WTC11 (cell line): ENCODE results near the gene LRRK2. TPM values are rescaled to one million over a fixed set of nuclear protein-coding genes. Genes with fewer than 3 reads are reported as not detected.

ENCODE experiments used
- ATAC-seq: fragments of 200-7000 bp; cut with Tn5 transposase; 2 replicates; pipeline ENCODE4 v1.10.0; 2021; ENCODE audit warnings: mild to moderate bottlenecking, moderate library complexity
- CTCF ChIA-PET: fragments of 300-600 bp; sonication (Branson Sonifier 250); formaldehyde crosslinking; loops from one replicate; lab custom pipeline; 2021; ENCODE audit warnings: antibody characterized with exemption; lab: Charles Lee
- POLR2A ChIA-PET: fragments of 350-600 bp; sonication (Branson Sonifier 250); formaldehyde crosslinking; loops from one replicate; lab custom pipeline; 2021; ENCODE audit warnings: antibody characterized with exemption; lab: Charles Lee
- DNase-seq: peaks from one replicate; pipeline ENCODE4 v3.0.0; 2021; ENCODE audit warnings: low spot score
- H3K27ac Mint-ChIP-seq: 2 replicates; pipeline ENCODE4 v1.8.0; 2021; ENCODE audit warnings: mixed read lengths
- H3K27me3 Mint-ChIP-seq: 2 replicates; pipeline ENCODE4 v1.8.0; 2021; ENCODE audit warnings: low read depth, mild to moderate bottlenecking, moderate library complexity, mixed read lengths
- H3K36me3 Mint-ChIP-seq: 2 replicates; pipeline ENCODE4 v1.8.0; 2021; ENCODE audit warnings: mixed read lengths
- H3K4me1 Mint-ChIP-seq: 2 replicates; pipeline ENCODE4 v1.8.0; 2022; ENCODE audit warnings: mixed read lengths
- H3K4me3 Mint-ChIP-seq: 2 replicates; pipeline ENCODE4 v1.8.0; 2021; ENCODE audit warnings: mild to moderate bottlenecking, moderate library complexity, mixed read lengths
- H3K9me3 Mint-ChIP-seq: 2 replicates; pipeline ENCODE4 v1.8.0; 2021; ENCODE audit warnings: mixed read lengths
- ESRRA ChIP-seq: sonication (generic); formaldehyde crosslinking; IDR thresholded peaks from 2 replicates; pipeline ENCODE4 v1.8.1; 2022; ENCODE audit warnings: mild to moderate bottlenecking, missing genetic modification reagents, borderline replicate concordance
- FOXK1 ChIP-seq: sonication (generic); formaldehyde crosslinking; IDR thresholded peaks from 2 replicates; pipeline ENCODE4 v1.8.0; 2022; ENCODE audit warnings: mild to moderate bottlenecking, moderate library complexity, missing genetic modification reagents
- NR1H2 ChIP-seq: sonication (generic); formaldehyde crosslinking; IDR thresholded peaks from 2 replicates; pipeline ENCODE4 v1.9.0; 2021; ENCODE audit warnings: mild to moderate bottlenecking, moderate library complexity, missing genetic modification reagents
- NR2C2 ChIP-seq: sonication (generic); formaldehyde crosslinking; IDR thresholded peaks from 2 replicates; pipeline ENCODE4 v1.8.0; 2022; ENCODE audit warnings: mild to moderate bottlenecking, missing genetic modification reagents
- PRRX2 ChIP-seq: fragments of 250-450 bp; sonication (Bioruptor Pico); IDR thresholded peaks from 2 replicates; pipeline ENCODE4 v1.8.0; 2021; ENCODE audit warnings: mild to moderate bottlenecking
- TEAD4 ChIP-seq: sonication (generic); formaldehyde crosslinking; IDR thresholded peaks from 2 replicates; pipeline ENCODE4 v1.8.0; 2022; ENCODE audit warnings: mild to moderate bottlenecking, missing genetic modification reagents
- TP53 ChIP-seq: sonication (generic); formaldehyde crosslinking; IDR thresholded peaks from 2 replicates; pipeline ENCODE4 v1.8.1; 2023; ENCODE audit warnings: mild to moderate bottlenecking, missing genetic modification reagents
- ZNF232 ChIP-seq: sonication (generic); formaldehyde crosslinking; IDR thresholded peaks from 2 replicates; pipeline ENCODE4 v1.8.0; 2022; ENCODE audit warnings: mild to moderate bottlenecking, missing genetic modification reagents
- total RNA-seq: library from RNA; stranded (reverse); gene quantifications from 3 replicates; pipeline ENCODE4 v1.2.3, GENCODE V29; 2021
- TF ChIP-seq, protein P1 (sequence below): sonication (generic); formaldehyde crosslinking; IDR thresholded peaks from 2 replicates; pipeline ENCODE4 v1.8.0; 2022; ENCODE audit warnings: mild to moderate bottlenecking, missing genetic modification reagents
- TF ChIP-seq, protein P2 (sequence below): sonication (generic); formaldehyde crosslinking; IDR thresholded peaks from 2 replicates; pipeline ENCODE4 v1.8.0; 2022; ENCODE audit warnings: missing genetic modification reagents
- TF ChIP-seq, protein P3 (sequence below): fragments of 250-450 bp; sonication (Bioruptor Pico); IDR thresholded peaks from 2 replicates; pipeline ENCODE4 v1.9.0; 2021; ENCODE audit warnings: mild to moderate bottlenecking
- TF ChIP-seq, protein P4 (sequence below): fragments of 250-450 bp; sonication (Bioruptor Pico); conservative IDR thresholded peaks from 2 replicates; pipeline ENCODE4 v1.9.0; 2021; ENCODE audit warnings: mild to moderate bottlenecking
- TF ChIP-seq, protein P5 (sequence below): sonication (generic); formaldehyde crosslinking; IDR thresholded peaks from 2 replicates; pipeline ENCODE4 v1.8.1; 2023; ENCODE audit warnings: mild to moderate bottlenecking, missing genetic modification reagents, borderline replicate concordance

The LRRK2 gene
- total RNA-seq, 1 experiment from 2014 or later = 0.46 TPM

DNA sequence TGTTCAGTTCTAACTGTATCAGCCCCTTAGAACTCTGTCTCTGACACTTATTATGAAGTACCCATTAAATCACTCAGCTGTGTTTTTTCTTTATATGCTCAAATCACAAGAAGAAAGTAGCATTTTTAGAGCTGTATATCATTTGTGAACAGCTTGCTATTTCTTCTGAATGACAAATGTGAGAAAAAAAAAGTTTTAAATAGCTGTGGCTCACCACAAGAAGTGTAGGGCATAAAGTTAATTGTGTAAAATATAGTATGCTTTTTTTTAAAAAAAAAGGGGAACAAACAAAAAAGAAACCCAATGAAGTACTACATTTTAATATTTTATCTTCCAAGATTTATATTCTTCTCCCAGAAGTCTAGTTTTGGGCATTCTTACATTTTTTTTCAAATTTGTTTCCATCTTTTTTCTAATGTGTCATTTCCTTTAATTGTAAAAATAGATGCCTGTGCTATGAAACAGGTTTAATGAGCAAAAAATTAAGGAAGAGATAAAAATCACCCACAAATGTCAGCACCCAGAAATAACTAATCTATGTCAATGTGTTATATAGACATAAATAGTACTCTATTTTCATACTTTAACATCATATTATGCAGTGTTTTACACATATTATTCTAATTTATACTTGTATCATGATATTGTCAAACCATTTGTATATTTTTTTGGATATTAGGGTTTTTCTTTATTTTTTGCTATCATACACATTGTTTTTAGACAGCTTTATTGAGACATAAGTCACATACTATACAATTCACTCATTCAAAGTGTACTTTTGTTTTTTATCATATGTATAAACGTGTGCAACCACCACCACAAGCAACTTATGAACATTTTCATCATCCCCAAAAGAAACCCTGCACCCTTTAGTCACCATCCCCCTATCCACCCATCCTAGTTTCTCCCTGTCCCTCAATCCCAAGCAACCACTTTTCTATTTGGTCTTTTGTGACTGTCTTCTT lies 22.4 kb upstream of the LRRK2 start:
- ATAC-seq (no peak), DNase-seq (no peak)
- no peak overlapping the region for H3K27ac Mint-ChIP-seq
- H3K36me3 Mint-ChIP-seq = no peaks in the 10 kb centered on the region
- no peaks in the 10 kb centered on the region for H3K27me3 Mint-ChIP-seq
- CTCF ChIA-PET = interaction anchor here (0.6 kb wide), 1 partner anchor 388 kb away, joined by 3 read pairs; no protein-coding TSS in a partner anchor
- POLR2A ChIA-PET = no interaction called here
- H3K4me1 Mint-ChIP-seq = no peaks in the 10 kb centered on the region
- TF ChIP-seq, protein P1, sequence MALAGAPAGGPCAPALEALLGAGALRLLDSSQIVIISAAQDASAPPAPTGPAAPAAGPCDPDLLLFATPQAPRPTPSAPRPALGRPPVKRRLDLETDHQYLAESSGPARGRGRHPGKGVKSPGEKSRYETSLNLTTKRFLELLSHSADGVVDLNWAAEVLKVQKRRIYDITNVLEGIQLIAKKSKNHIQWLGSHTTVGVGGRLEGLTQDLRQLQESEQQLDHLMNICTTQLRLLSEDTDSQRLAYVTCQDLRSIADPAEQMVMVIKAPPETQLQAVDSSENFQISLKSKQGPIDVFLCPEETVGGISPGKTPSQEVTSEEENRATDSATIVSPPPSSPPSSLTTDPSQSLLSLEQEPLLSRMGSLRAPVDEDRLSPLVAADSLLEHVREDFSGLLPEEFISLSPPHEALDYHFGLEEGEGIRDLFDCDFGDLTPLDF (CRISPR knock-in tag) = no peak
- no peak for TF ChIP-seq TP53
- no peak for TF ChIP-seq ZNF232 (CRISPR knock-in tag)
- TF ChIP-seq, protein P2, sequence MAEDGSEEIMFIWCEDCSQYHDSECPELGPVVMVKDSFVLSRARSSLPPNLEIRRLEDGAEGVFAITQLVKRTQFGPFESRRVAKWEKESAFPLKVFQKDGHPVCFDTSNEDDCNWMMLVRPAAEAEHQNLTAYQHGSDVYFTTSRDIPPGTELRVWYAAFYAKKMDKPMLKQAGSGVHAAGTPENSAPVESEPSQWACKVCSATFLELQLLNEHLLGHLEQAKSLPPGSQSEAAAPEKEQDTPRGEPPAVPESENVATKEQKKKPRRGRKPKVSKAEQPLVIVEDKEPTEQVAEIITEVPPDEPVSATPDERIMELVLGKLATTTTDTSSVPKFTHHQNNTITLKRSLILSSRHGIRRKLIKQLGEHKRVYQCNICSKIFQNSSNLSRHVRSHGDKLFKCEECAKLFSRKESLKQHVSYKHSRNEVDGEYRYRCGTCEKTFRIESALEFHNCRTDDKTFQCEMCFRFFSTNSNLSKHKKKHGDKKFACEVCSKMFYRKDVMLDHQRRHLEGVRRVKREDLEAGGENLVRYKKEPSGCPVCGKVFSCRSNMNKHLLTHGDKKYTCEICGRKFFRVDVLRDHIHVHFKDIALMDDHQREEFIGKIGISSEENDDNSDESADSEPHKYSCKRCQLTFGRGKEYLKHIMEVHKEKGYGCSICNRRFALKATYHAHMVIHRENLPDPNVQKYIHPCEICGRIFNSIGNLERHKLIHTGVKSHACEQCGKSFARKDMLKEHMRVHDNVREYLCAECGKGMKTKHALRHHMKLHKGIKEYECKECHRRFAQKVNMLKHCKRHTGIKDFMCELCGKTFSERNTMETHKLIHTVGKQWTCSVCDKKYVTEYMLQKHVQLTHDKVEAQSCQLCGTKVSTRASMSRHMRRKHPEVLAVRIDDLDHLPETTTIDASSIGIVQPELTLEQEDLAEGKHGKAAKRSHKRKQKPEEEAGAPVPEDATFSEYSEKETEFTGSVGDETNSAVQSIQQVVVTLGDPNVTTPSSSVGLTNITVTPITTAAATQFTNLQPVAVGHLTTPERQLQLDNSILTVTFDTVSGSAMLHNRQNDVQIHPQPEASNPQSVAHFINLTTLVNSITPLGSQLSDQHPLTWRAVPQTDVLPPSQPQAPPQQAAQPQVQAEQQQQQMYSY = no peak
- TF ChIP-seq, protein P3, sequence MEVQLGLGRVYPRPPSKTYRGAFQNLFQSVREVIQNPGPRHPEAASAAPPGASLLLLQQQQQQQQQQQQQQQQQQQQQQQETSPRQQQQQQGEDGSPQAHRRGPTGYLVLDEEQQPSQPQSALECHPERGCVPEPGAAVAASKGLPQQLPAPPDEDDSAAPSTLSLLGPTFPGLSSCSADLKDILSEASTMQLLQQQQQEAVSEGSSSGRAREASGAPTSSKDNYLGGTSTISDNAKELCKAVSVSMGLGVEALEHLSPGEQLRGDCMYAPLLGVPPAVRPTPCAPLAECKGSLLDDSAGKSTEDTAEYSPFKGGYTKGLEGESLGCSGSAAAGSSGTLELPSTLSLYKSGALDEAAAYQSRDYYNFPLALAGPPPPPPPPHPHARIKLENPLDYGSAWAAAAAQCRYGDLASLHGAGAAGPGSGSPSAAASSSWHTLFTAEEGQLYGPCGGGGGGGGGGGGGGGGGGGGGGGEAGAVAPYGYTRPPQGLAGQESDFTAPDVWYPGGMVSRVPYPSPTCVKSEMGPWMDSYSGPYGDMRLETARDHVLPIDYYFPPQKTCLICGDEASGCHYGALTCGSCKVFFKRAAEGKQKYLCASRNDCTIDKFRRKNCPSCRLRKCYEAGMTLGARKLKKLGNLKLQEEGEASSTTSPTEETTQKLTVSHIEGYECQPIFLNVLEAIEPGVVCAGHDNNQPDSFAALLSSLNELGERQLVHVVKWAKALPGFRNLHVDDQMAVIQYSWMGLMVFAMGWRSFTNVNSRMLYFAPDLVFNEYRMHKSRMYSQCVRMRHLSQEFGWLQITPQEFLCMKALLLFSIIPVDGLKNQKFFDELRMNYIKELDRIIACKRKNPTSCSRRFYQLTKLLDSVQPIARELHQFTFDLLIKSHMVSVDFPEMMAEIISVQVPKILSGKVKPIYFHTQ (CRISPR knock-in tag) = no peak
- TF ChIP-seq, protein P4, sequence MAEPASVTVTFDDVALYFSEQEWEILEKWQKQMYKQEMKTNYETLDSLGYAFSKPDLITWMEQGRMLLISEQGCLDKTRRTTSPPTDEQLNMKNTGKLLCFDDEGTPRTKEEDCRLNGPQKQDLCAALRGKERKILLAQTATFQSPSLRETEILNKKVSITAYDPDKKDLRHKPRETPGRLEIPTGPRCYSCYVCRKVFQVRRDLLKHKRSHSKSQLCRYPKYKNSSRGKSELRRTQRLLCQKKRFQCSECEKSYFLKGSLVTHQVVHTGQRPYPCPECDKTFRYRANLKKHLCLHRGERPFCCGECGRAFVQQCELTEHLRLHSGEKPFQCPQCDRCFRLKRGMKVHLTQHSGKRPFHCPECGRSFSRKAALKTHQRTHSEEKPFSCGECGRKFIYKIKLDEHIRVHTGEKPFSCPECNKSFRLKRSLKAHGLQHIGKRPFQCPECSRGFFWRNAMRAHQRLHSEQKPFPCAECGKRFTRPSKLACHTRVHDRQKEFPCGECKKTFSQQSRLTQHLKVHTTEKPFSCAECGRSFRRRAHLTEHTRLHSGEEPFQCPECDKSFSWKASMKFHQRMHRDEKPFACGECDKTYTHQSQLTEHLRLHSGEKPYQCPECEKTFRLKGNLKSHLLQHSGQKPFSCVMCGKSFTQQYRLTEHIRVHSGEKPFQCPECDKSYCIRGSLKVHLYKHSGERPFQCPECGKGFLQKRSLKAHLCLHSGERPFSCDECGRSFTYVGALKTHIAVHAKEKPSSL (CRISPR knock-in tag) = no peak
- no peak for TF ChIP-seq NR1H2 (CRISPR knock-in tag)
- no peak for TF ChIP-seq ESRRA (CRISPR knock-in tag)
- no peak for TF ChIP-seq NR2C2 (CRISPR knock-in tag)
- no peak for TF ChIP-seq PRRX2 (CRISPR knock-in tag)
- TF ChIP-seq, protein P5, sequence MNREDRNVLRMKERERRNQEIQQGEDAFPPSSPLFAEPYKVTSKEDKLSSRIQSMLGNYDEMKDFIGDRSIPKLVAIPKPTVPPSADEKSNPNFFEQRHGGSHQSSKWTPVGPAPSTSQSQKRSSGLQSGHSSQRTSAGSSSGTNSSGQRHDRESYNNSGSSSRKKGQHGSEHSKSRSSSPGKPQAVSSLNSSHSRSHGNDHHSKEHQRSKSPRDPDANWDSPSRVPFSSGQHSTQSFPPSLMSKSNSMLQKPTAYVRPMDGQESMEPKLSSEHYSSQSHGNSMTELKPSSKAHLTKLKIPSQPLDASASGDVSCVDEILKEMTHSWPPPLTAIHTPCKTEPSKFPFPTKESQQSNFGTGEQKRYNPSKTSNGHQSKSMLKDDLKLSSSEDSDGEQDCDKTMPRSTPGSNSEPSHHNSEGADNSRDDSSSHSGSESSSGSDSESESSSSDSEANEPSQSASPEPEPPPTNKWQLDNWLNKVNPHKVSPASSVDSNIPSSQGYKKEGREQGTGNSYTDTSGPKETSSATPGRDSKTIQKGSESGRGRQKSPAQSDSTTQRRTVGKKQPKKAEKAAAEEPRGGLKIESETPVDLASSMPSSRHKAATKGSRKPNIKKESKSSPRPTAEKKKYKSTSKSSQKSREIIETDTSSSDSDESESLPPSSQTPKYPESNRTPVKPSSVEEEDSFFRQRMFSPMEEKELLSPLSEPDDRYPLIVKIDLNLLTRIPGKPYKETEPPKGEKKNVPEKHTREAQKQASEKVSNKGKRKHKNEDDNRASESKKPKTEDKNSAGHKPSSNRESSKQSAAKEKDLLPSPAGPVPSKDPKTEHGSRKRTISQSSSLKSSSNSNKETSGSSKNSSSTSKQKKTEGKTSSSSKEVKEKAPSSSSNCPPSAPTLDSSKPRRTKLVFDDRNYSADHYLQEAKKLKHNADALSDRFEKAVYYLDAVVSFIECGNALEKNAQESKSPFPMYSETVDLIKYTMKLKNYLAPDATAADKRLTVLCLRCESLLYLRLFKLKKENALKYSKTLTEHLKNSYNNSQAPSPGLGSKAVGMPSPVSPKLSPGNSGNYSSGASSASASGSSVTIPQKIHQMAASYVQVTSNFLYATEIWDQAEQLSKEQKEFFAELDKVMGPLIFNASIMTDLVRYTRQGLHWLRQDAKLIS (CRISPR knock-in tag) = no peak
- no peak for TF ChIP-seq TEAD4 (CRISPR knock-in tag)
- TF ChIP-seq FOXK1 (CRISPR knock-in tag) = no peak
- peaks cover 4% of the 10 kb centered on the region; the same call in 1 of the 2 replicates for H3K9me3 Mint-ChIP-seq
- H3K4me3 Mint-ChIP-seq = no peak overlapping the region
